K562 (cell line): Measurements from ENCODE around the gene DIPK1B. TPM values are rescaled to one million over a fixed set of nuclear protein-coding genes. Genes with fewer than 3 reads are reported as not detected.
A peak's percentile ranks its signal among the peaks of the same experiment; 100 is the strongest.

Source experiments
- CHCHD3 ChIP-seq: fragments of 250-450 bp; sonication (Bioruptor Pico); IDR thresholded peaks from 2 replicates; pipeline ENCODE4 v2.1.2; 2022; ENCODE audit warnings: mild to moderate bottlenecking
- EGR1 ChIP-seq: fragments of 450-650 bp; conservative IDR thresholded peaks from 2 replicates; pipeline ENCODE4 v1.6.1; 2017; ENCODE audit warnings: mild to moderate bottlenecking
- ERF ChIP-seq: fragments of 450-650 bp; formaldehyde crosslinking; IDR thresholded peaks from 2 replicates; pipeline ENCODE4 v1.4.0; 2020; ENCODE audit warnings: mild to moderate bottlenecking, mixed read lengths
- HCFC1 ChIP-seq: IDR thresholded peaks from 2 replicates; pipeline ENCODE4 v1.6.1; 2012; ENCODE audit warnings: low read depth, low read length, improper control_type of control experiment
- NFATC3 ChIP-seq: fragments of 450-650 bp; IDR thresholded peaks from 2 replicates; pipeline ENCODE4 v1.6.1; 2017; ENCODE audit warnings: mild to moderate bottlenecking
- RFX5 ChIP-seq: IDR thresholded peaks from 2 replicates; pipeline ENCODE4 v1.6.1; 2011; ENCODE audit warnings: low read depth, mild to moderate bottlenecking, improper control_type of control experiment, low read length
- RUNX1 ChIP-seq: sonication (generic); IDR thresholded peaks from 2 replicates; pipeline ENCODE4 v1.6.1; 2016; ENCODE audit warnings: antibody characterized with exemption, low read depth
- SAFB2 ChIP-seq: fragments of 200-400 bp; formaldehyde crosslinking; IDR thresholded peaks from 2 replicates; pipeline ENCODE4 v1.6.1; 2018; ENCODE audit warnings: borderline replicate concordance, low read length, low read depth, moderate library complexity; ENCODE audit not compliant: severe bottlenecking
- SMARCC2 ChIP-seq: fragments of 450-650 bp; IDR thresholded peaks from 2 replicates; pipeline ENCODE4 v1.6.1; 2017; ENCODE audit warnings: antibody characterized with exemption, moderate library complexity, mild to moderate bottlenecking, low read depth
- SREBF1 ChIP-seq: fragments of 150-350 bp; IDR thresholded peaks from 2 replicates; pipeline ENCODE4 v1.6.1; 2014; ENCODE audit warnings: antibody characterized with exemption, low read depth, low read length, borderline replicate concordance
- TFAM ChIP-seq: fragments of 250-450 bp; sonication (Bioruptor Pico); conservative IDR thresholded peaks from 2 replicates; pipeline ENCODE4 v1.5.0; 2021; ENCODE audit warnings: mild to moderate bottlenecking, moderate library complexity
- U2AF2 ChIP-seq: fragments of 200-400 bp; formaldehyde crosslinking; optimal IDR thresholded peaks from 2 replicates; pipeline ENCODE3; 2017; ENCODE audit warnings: low read depth, mild to moderate bottlenecking, low read length
- WHSC1 ChIP-seq: IDR thresholded peaks from one replicate; pipeline ENCODE4 v1.6.1; 2012; ENCODE audit warnings: low read length, control low read depth, inconsistent platforms
- ZNF175 ChIP-seq: fragments of 200-800 bp; sonication (Bioruptor generic); IDR thresholded peaks from 2 replicates; pipeline ENCODE4 v1.6.1; 2016; ENCODE audit warnings: low read depth, mild to moderate bottlenecking, missing genetic modification characterization, missing compliant biosample characterization
- ZNF445 ChIP-seq: fragments of 250-450 bp; sonication (Bioruptor Pico); IDR thresholded peaks from 2 replicates; pipeline ENCODE4 v1.4.0; 2020; ENCODE audit warnings: low read depth, mild to moderate bottlenecking, moderate library complexity
- polyA plus RNA-seq, 8 experiments: library from polyadenylated mRNA; depleted of rRNA in 4 of 8; stranded (reverse) in 5 of 8; unstranded in 3 of 8; fragments of >200 nt; fragmentation: Nextera tagmentation in 2 of 8; fragmentation: Illumina TruSeq in 1 of 8; extraction: Ambion mirVana in 2 of 8; extraction: Trizol in 1 of 8; gene quantifications; 2 replicates each; pipeline versions ENCODE4 v1.2.1 to v1.2.3, GENCODE V29; 2011 to 2014; ENCODE audit warnings: inconsistent platforms in 1 of 8, missing spikeins in 1 of 8
- total RNA-seq, 7 experiments: library from RNA; depleted of rRNA in 6 of 7; stranded (reverse); fragments of >200 nt in 6 of 7; fragmentation: Illumina TruSeq in 2 of 7; extraction: Trizol in 2 of 7; gene quantifications; 2 replicates each; pipeline versions ENCODE4 v1.2.1 to v1.2.3, GENCODE V29; 2011 to 2021; ENCODE audit warnings: low replicate concordance in 1 of 7
- TF ChIP-seq, protein P1 (sequence below): fragments of 450-650 bp; IDR thresholded peaks from 2 replicates; pipeline ENCODE4 v1.6.1; 2016; ENCODE audit warnings: low read depth
- TF ChIP-seq, protein P2 (sequence below): fragments of 200-800 bp; sonication (Bioruptor generic); IDR thresholded peaks from 2 replicates; pipeline ENCODE4 v1.6.1; 2017; ENCODE audit warnings: missing genetic modification characterization, missing compliant biosample characterization

The DIPK1B gene
- total and polyA plus RNA-seq, 9 of the 15 experiments (the other 6 are each of a cell fraction or from before 2014, with no cell fraction given), result 0.08 to 22.3 (median 5.9) TPM

DNA sequence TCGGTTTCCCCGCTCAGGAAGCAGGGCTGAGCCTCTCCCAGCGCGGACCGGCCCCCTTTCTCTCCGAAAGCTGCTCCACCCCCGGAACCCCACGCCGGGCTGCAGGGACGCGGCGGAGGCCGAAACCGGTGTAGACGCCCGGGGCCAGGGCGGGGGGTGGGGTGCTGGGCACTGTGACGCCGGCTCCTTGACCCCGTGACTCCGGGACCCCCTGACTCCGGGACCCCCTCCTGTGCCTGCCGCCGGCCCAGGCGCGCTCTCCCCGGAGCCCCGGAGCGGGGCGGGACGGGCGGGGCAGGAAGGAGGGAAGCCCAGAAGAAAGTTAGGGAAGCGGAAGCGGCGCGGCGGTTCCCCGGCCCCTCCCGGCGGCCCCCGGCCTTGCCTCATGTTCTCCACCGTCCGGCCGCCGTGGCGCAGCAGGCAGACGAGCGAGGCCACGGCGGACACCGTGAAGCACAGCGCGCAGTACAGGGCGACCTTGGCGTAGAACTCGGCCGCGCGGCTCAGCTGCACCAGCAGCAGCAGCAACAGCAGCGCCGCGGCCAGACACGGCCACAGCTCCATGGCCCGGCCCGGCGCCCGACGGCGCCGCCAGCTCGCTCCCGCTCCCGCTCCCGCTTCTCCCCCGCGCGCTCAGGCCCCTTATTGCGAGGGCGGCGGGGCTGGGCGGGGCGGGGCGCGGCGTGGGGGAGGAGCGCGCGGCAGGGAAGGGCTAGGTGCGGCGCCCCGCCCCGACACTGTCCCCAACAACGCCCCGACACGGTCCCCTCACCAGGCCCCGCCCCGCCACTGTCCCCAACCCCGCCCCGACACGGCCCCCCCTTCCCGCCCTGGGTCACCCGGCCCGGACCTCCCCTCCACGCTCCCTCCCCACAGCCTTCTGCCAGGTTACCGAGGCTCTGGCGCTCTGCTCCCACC is 25.3 kb upstream of the DIPK1B start, which contains the start of gene AGPAT2 (continued):
- TF ChIP-seq, protein P1, sequence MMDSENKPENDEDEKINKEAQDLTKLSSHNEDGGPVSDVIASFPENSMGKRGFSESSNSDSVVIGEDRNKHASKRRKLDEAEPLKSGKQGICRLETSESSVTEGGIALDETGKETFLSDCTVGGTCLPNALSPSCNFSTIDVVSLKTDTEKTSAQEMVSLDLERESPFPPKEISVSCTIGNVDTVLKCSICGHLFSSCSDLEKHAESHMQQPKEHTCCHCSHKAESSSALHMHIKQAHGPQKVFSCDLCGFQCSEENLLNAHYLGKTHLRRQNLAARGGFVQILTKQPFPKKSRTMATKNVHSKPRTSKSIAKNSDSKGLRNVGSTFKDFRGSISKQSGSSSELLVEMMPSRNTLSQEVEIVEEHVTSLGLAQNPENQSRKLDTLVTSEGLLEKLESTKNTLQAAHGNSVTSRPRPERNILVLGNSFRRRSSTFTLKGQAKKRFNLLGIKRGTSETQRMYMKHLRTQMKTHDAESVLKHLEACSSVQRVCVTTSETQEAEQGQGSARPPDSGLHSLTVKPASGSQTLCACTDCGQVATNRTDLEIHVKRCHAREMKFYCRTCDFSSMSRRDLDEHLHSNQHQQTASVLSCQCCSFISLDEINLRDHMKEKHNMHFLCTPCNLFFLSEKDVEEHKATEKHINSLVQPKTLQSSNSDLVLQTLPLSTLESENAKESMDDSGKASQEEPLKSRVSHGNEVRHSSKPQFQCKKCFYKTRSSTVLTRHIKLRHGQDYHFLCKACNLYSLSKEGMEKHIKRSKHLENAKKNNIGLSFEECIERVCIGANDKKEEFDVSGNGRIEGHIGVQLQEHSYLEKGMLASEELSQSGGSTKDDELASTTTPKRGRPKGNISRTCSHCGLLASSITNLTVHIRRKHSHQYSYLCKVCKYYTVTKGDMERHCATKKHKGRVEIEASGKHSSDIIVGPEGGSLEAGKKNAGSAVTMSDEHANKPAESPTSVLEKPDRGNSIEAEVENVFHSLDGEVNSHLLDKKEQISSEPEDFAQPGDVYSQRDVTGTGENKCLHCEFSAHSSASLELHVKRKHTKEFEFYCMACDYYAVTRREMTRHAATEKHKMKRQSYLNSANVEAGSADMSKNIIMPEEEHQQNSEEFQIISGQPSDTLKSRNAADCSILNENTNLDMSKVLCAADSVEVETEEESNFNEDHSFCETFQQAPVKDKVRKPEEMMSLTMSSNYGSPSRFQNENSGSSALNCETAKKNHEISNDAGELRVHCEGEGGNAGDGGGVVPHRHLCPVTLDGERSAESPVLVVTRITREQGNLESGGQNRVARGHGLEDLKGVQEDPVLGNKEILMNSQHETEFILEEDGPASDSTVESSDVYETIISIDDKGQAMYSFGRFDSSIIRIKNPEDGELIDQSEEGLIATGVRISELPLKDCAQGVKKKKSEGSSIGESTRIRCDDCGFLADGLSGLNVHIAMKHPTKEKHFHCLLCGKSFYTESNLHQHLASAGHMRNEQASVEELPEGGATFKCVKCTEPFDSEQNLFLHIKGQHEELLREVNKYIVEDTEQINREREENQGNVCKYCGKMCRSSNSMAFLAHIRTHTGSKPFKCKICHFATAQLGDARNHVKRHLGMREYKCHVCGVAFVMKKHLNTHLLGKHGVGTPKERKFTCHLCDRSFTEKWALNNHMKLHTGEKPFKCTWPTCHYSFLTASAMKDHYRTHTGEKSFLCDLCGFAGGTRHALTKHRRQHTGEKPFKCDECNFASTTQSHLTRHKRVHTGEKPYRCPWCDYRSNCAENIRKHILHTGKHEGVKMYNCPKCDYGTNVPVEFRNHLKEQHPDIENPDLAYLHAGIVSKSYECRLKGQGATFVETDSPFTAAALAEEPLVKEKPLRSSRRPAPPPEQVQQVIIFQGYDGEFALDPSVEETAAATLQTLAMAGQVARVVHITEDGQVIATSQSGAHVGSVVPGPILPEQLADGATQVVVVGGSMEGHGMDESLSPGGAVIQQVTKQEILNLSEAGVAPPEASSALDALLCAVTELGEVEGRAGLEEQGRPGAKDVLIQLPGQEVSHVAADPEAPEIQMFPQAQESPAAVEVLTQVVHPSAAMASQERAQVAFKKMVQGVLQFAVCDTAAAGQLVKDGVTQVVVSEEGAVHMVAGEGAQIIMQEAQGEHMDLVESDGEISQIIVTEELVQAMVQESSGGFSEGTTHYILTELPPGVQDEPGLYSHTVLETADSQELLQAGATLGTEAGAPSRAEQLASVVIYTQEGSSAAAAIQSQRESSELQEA, result no peak
- peak; percentile 23; the same call in 1 of the 2 replicates for TF ChIP-seq HCFC1
- TF ChIP-seq WHSC1, result no peak
- no peak for TF ChIP-seq SREBF1
- TF ChIP-seq, protein P2, sequence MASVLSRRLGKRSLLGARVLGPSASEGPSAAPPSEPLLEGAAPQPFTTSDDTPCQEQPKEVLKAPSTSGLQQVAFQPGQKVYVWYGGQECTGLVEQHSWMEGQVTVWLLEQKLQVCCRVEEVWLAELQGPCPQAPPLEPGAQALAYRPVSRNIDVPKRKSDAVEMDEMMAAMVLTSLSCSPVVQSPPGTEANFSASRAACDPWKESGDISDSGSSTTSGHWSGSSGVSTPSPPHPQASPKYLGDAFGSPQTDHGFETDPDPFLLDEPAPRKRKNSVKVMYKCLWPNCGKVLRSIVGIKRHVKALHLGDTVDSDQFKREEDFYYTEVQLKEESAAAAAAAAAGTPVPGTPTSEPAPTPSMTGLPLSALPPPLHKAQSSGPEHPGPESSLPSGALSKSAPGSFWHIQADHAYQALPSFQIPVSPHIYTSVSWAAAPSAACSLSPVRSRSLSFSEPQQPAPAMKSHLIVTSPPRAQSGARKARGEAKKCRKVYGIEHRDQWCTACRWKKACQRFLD (CRISPR knock-in tag), result no peak
- no peak for TF ChIP-seq ZNF445 (CRISPR knock-in tag)
- no peak for TF ChIP-seq NFATC3
- TF ChIP-seq CHCHD3 (CRISPR knock-in tag), result no peak
- 0 out of 2 replicates have a peak, but pooled peaks have one; percentile 3 for TF ChIP-seq EGR1
- no peak for TF ChIP-seq SAFB2
- no peak for TF ChIP-seq ZNF175 (CRISPR knock-in tag)
- TF ChIP-seq U2AF2, result no peak
- no peak for TF ChIP-seq TFAM (CRISPR knock-in tag)
- TF ChIP-seq ERF, result peak; percentile 85; the same call in 1 of the 2 replicates
- TF ChIP-seq SMARCC2, result no peak
- no peak for TF ChIP-seq RUNX1
- no peak for TF ChIP-seq RFX5
